ENCODE data around the gene SLC25A10.

Gene SLC25A10

DNA sequence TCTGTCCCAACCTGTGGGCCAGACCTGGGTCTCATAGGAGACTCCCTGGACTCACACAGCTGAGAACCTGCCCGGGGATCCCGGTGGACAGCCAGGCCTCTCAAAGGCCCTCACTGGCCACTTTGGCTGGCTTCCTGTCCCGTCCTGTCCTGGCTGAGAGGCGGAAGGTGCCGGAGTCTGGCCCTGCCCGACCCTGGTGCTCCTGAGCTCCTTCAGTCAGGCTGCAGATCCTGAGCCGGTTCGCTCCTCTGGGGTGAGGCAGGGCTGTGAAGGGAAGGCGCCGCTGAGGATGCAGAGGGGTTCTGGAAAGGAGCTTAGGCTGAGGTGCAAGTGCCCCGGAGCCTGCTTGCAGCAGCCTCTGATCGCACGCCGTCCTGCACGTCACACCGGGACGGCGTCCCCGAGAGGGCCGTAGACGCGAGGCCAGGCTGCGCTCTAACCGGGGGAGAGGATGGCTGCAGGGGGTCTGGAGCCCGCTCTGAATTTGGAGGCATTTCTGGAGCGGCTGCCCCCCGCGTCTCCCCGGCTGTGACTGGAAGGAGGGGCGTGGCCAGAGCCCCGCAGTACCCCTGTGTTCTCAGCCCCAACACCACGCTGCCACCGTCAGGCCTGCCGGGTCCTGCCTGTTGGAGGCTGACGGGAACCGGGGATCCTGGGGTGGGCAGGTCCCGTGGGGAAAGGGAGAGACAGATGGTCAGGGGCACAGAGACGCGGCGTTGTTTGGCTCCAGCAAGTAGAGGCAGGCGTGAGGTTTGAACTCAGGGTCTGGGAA is 24.1 kb upstream of the SLC25A10 start:
- DNase-seq (ENCODE audit: low spot score), result no peak

- DNase-seq (ENCODE audit: low spot score), result no peak
Observed at GRCh38 chr17:81688616-81689015, 23.5 kb upstream of the SLC25A10 start.

- DNase-seq (ENCODE audit: low spot score), result no peak
Observed at GRCh38 chr17:81690066-81690465, 22.0 kb upstream of the SLC25A10 start.

GRCh38 chr17:81690549-81690948 is 21.5 kb upstream of the SLC25A10 start:
- DNase-seq (ENCODE audit: low spot score), result no peak

- no peak for DNase-seq (ENCODE audit: low spot score)
Observed at GRCh38 chr17:81691196-81691595, 20.9 kb upstream of the SLC25A10 start.

GRCh38 chr17:81691608-81692007 is 20.5 kb upstream of the SLC25A10 start:
- DNase-seq (ENCODE audit: low spot score), result no peak

DNA sequence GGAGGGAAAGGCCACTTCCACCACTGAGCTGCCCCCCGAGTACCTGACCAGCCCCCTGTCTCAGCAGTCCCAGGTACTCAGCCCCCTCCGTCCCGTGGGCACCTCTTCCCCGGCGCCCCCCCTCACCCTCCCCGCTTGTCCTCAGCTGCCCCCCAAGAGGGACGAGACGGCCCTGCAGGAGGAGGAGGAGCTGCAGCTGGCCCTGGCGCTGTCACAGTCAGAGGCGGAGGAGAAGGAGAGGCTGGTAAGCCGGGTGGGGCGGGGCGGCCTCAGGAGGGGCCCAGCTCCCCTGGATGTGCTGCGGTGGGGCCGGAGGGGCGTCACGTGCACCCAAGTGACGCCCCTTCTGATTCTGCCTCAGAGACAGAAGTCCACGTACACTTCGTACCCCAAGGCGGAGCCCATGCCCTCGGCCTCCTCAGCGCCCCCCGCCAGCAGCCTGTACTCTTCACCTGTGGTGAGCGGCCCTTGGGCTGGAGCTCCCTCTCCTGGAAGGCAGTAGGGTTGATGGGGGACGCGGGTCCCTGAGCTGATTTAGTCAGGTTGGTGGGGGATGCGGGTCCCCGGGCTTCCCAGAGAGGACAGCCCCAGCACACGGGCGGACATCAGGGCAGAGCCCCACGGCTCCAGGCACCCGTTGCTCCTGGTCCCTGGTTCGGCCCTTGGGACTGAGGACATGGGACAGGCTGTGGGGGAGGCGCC is 18.4 kb upstream of the SLC25A10 start:
- DNase-seq (ENCODE audit: low spot score), result no peak

- no peak for DNase-seq (ENCODE audit: low spot score)
Observed at GRCh38 chr17:81694810-81695209, 17.3 kb upstream of the SLC25A10 start.

DNA sequence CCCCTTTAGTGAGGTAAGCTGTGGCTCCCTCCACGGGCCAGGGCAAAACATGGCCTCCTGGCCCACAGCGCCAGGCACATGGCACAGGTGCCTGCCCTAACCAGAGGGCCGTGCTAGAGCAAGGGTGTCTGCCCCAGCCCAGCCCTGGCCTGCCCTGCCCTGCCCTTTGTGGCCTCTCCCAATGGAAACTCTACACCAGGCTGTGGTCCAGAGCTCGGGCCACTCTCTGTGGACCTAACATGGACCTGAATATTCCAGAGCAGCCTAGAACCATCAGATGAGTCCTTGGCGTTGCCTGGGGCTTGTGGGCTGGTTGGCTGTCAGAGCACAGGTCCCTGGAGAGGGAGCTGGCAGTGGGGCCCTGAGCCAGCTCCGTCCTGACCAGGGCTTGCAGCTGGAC is 16.9 kb upstream of the SLC25A10 start:
- no peak for DNase-seq (ENCODE audit: low spot score)

DNA sequence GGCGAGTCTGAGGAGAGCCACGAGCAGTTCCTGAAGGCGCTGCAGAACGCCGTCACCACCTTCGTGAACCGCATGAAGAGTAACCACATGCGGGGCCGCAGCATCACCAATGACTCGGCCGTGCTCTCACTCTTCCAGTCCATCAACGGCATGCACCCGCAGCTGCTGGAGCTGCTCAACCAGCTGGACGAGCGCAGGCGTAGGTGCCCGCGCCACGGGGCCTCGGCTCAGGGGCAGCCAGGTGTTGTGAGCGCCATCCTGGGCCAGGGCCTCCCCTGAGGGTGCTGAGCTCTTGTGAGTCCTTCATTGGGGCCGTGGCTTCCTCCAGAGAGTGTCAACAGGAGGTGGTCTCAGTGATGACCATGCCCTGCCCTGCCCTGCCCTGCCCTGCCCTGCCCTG is 16.3 kb upstream of the SLC25A10 start:
- DNase-seq (ENCODE audit: low spot score), result no peak

DNA sequence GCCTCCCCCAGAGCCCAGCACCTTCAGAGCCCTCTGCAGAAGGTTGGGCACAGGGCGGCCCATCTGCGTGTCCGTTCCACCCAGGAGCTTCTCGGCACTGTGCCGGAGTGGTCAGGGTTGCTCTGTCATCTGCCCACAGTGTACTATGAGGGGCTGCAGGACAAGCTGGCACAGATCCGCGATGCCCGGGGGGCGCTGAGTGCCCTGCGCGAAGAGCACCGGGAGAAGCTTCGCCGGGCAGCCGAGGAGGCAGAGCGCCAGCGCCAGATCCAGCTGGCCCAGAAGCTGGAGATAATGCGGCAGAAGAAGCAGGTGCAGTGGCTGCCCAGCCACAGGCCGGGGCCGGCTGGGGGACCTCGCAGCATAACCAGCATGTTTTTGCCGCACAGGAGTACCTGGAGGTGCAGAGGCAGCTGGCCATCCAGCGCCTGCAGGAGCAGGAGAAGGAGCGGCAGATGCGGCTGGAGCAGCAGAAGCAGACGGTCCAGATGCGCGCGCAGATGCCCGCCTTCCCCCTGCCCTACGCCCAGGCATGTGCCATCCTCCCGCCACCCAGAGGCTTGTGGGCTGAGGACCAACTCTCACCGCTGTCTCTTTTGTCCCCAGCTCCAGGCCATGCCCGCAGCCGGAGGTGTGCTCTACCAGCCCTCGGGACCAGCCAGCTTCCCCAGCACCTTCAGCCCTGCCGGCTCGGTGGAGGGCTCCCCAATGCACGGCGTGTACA is 15.7 kb upstream of the SLC25A10 start:
- no peak for DNase-seq (ENCODE audit: low spot score)

DNA sequence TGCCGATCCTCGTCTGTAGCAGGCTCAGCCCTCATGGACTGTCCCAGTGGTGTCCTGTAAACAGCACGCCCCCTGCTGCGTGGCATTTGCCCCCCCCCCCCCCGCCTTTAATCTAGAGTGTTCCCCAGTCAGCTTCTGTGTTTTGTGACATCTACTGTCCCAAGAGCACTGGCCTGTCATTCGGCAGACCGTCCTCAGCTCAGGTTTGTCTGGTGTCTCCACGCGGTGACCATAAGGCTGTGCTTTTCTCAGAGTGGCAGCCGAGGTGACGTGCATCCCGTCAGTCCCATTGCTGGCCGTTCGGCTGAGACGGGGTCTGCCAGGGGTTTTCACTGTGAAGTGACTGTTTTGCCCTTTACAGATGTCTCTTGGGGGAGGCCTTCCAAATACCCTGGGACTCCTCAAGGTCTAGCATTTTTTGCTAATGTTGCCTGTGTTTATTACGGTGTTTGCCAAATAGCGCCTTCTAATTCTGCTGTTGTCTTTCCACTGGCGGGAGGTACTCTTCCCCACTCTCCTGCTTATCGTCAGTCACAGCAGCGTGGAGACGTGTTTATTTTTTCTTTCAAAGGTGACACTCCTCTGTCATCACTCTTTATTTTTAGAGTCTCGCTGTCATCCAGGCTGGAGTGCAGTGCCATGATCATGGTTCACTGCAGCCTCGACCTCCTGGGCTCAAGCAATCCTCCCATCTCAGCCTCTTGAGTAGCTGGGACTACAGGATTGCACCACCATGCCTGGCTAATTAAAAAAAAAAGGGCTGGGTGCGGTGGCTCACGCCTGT is 14.6 kb upstream of the SLC25A10 start:
- no peak for DNase-seq (ENCODE audit: low spot score)

DNA sequence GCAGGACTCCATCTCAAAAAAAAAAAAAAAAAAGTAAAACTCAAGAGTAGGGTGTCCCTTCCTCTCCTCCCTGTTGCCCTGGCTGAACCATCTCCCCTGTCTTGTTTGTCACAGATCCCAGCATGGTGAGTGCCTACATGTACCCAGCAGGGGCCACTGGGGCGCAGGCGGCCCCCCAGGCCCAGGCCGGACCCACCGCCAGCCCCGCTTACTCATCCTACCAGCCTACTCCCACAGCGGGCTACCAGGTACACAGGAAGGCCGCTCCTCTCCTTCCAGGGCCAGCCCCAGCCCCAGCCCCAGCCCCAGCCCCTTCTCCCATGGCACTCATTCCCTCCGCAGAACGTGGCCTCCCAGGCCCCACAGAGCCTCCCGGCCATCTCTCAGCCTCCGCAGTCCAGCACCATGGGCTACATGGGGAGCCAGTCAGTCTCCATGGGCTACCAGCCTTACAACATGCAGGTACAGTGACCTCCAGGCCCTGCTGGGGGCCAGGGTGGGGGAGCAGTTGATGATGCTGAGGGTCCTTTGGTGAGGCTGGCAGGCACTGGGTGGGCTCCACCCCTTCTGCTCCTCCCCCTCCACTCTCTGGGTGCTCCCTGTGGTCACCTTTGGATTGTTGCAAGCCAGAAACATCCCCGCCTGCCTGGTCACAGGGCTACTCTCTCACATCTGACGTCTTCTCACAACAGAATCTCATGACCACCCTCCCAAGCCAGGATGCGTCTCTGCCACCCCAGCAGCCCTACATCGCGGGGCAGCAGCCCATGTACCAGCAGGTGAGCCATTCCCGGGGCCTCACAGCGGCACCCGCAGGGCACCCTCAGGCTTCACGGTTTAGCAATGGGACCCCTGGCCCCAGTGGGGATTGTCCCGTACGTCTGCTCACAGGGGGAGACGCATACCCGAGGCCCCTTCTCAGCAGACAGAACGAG is 11.5 kb upstream of the SLC25A10 start:
- DNase-seq (ENCODE audit: low spot score), result no peak

GRCh38 chr17:81701288-81702071 is 10.6 kb upstream of the SLC25A10 start:
- no peak for DNase-seq (ENCODE audit: low spot score)

- peak; percentile 88 for DNase-seq (ENCODE audit: low spot score)
Observed at GRCh38 chr17:81702934-81703746, 8.9 kb upstream of the SLC25A10 start, which contains the start of gene MRPL12. TSS of gene MRPL12 (plus strand) at chr17:81703367. CDS start at chr17:81703502, 135 bp downstream.

- no peak for DNase-seq (ENCODE audit: low spot score)
Observed at GRCh38 chr17:81703747-81704654, 8.1 kb upstream of the SLC25A10 start.

DNA sequence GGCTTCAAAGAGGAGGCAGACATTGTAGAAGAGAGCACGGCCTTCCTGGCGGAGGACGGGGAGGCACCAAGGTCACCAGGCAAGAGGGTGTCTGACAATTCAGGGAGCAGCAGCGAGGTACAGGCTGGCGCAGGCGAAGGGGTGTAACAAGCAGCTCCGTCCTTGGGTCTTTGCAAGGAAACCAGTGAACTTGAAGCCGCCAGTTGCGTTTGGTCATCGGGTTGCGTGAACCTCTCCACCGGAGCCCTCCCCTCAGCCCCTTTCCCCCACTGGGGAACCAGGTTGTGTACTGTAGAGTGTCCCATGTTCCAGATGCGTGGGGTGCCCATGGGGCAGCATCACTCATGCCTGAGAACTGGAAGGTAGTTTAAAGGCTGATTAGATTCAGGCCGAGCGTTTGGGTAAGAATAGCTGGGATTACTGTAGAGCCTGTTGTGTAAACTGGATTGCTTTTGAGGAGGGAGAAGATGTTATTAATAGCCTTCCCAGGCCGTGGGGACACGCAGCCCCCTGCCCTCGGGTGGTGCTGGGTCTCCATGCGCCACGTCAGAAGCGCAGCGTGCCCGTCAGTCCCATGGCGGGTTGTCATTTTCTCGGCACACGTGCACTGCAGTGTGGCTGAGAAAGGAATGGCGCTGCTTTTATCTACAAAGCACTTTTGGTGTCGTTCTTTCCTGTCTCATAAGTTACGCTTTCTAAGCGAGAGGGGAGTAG is 6.4 kb upstream of the SLC25A10 start:
- no peak for DNase-seq (ENCODE audit: low spot score)

GRCh38 chr17:81706232-81706611 is 5.9 kb upstream of the SLC25A10 start:
- no peak for DNase-seq (ENCODE audit: low spot score)
